H1 (cell line): ENCODE results near the gene SULF2. TPM values are rescaled to one million over a fixed set of nuclear protein-coding genes. Genes with fewer than 3 reads are reported as not detected.

ENCODE experiments used
- BACH1 ChIP-seq: IDR thresholded peaks from 2 replicates; pipeline ENCODE4 v1.6.1; 2012; ENCODE audit warnings: low read length, improper control_type of control experiment
- GABPA ChIP-seq: IDR thresholded peaks from 2 replicates; pipeline ENCODE4 v1.6.1; 2011; ENCODE audit warnings: mild to moderate bottlenecking, low read length, moderate library complexity, borderline replicate concordance; ENCODE audit not compliant: insufficient read depth
- NANOG ChIP-seq: IDR thresholded peaks from 2 replicates; pipeline ENCODE4 v1.6.1; 2011; ENCODE audit warnings: low read length, low read depth, mild to moderate bottlenecking, inconsistent platforms; ENCODE audit not compliant: insufficient read depth, poor library complexity, severe bottlenecking
- NRF1 ChIP-seq: IDR thresholded peaks from 2 replicates; pipeline ENCODE4 v1.6.1; 2011; ENCODE audit warnings: mild to moderate bottlenecking, low read depth, low read length, improper control_type of control experiment
- POLR2A ChIP-seq, 2 experiments: IDR thresholded peaks; 1 replicate in 1 of 2; 2 replicates in 1 of 2; pipeline ENCODE4 v1.6.1; 2011; ENCODE audit warnings: low read depth in 2 of 2, low read length in 2 of 2, mild to moderate bottlenecking in 2 of 2; ENCODE audit errors: control extremely low read depth in 1 of 2
- SIX5 ChIP-seq: IDR thresholded peaks from 2 replicates; pipeline ENCODE4 v1.6.1; 2011; ENCODE audit warnings: mild to moderate bottlenecking, low read depth, low read length
- polyA plus RNA-seq, 7 experiments: library from polyadenylated mRNA; depleted of rRNA in 3 of 7; stranded (reverse) in 5 of 7; unstranded in 2 of 7; fragments of >200 nt in 5 of 7; fragments of 200-250 nt in 2 of 7; gene quantifications; 1 replicate in 5 of 7; 2 replicates in 1 of 7; 4 replicates in 1 of 7; pipeline versions ENCODE4 v1.2.1 to v1.2.3, GENCODE V29; 2011 to 2013; ENCODE audit warnings: missing spikeins in 2 of 7, mixed read lengths in 2 of 7
- total RNA-seq: library from RNA; stranded (reverse); fragmentation: NEBNext Ultra II Directional; extraction: Animal tissue kit (Norgen Biotek cat#: 25700); gene quantifications from 2 replicates; pipeline ENCODE4 v1.2.1, GENCODE V29; 2021
- TF ChIP-seq, protein P1 (sequence below): IDR thresholded peaks from 2 replicates; pipeline ENCODE4 v1.6.1; 2012; ENCODE audit warnings: low read length, inconsistent platforms
- TF ChIP-seq, protein P2 (sequence below): fragments of 300-600 bp; sonication (generic); IDR thresholded peaks from 2 replicates; pipeline ENCODE4 v1.7.1; 2012; ENCODE audit warnings: low read length, moderate library complexity, mild to moderate bottlenecking, inconsistent platforms; ENCODE audit not compliant: insufficient replicate concordance

SULF2 gene
- total and polyA plus RNA-seq, 2 of the 8 experiments (the other 6 are each of a cell fraction or from before 2014, with no cell fraction given): 15.7 to 28.2 TPM

DNA sequence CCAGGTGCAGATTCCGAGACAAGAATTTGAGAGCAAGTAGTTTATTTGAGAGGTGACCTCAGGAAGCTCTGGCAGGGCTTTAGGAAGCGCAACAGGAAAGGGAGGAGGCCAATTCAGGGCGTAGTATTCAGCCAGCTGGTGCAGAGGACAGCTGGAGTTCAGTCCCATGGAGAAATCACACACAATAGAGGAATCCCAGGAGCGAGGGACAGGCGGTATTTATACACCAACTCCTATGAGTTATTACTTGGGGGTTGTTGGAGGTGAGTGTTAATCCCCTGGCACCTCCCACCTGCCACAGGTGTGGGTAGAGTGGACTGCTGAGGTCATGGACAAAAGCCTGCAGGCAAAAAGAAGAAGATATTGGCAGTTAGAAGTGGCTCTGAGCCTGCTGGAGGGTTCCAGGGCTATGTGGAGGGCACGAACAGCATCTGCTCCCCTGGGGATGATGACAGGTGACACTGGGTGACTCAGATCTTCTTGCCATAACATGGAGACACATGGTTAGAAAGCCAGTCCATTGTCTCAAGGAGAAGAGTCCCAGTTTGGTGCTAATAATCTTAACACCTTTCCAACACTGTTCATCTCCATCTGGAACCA lies 13.9 kb upstream of the SULF2 start (continued):
- TF ChIP-seq, protein P1, sequence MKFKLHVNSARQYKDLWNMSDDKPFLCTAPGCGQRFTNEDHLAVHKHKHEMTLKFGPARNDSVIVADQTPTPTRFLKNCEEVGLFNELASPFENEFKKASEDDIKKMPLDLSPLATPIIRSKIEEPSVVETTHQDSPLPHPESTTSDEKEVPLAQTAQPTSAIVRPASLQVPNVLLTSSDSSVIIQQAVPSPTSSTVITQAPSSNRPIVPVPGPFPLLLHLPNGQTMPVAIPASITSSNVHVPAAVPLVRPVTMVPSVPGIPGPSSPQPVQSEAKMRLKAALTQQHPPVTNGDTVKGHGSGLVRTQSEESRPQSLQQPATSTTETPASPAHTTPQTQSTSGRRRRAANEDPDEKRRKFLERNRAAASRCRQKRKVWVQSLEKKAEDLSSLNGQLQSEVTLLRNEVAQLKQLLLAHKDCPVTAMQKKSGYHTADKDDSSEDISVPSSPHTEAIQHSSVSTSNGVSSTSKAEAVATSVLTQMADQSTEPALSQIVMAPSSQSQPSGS: no peak
- TF ChIP-seq GABPA (no peak), NRF1 (no peak), NANOG (no peak), SIX5 (no peak), POLR2A (IDR thresholded peaks at IDR 0.05; ENCODE audit: control extremely low read depth in 1 of 2, low read depth in 2 of 2, low read length in 2 of 2) (no peak), BACH1 (no peak)
- TF ChIP-seq, protein P2, sequence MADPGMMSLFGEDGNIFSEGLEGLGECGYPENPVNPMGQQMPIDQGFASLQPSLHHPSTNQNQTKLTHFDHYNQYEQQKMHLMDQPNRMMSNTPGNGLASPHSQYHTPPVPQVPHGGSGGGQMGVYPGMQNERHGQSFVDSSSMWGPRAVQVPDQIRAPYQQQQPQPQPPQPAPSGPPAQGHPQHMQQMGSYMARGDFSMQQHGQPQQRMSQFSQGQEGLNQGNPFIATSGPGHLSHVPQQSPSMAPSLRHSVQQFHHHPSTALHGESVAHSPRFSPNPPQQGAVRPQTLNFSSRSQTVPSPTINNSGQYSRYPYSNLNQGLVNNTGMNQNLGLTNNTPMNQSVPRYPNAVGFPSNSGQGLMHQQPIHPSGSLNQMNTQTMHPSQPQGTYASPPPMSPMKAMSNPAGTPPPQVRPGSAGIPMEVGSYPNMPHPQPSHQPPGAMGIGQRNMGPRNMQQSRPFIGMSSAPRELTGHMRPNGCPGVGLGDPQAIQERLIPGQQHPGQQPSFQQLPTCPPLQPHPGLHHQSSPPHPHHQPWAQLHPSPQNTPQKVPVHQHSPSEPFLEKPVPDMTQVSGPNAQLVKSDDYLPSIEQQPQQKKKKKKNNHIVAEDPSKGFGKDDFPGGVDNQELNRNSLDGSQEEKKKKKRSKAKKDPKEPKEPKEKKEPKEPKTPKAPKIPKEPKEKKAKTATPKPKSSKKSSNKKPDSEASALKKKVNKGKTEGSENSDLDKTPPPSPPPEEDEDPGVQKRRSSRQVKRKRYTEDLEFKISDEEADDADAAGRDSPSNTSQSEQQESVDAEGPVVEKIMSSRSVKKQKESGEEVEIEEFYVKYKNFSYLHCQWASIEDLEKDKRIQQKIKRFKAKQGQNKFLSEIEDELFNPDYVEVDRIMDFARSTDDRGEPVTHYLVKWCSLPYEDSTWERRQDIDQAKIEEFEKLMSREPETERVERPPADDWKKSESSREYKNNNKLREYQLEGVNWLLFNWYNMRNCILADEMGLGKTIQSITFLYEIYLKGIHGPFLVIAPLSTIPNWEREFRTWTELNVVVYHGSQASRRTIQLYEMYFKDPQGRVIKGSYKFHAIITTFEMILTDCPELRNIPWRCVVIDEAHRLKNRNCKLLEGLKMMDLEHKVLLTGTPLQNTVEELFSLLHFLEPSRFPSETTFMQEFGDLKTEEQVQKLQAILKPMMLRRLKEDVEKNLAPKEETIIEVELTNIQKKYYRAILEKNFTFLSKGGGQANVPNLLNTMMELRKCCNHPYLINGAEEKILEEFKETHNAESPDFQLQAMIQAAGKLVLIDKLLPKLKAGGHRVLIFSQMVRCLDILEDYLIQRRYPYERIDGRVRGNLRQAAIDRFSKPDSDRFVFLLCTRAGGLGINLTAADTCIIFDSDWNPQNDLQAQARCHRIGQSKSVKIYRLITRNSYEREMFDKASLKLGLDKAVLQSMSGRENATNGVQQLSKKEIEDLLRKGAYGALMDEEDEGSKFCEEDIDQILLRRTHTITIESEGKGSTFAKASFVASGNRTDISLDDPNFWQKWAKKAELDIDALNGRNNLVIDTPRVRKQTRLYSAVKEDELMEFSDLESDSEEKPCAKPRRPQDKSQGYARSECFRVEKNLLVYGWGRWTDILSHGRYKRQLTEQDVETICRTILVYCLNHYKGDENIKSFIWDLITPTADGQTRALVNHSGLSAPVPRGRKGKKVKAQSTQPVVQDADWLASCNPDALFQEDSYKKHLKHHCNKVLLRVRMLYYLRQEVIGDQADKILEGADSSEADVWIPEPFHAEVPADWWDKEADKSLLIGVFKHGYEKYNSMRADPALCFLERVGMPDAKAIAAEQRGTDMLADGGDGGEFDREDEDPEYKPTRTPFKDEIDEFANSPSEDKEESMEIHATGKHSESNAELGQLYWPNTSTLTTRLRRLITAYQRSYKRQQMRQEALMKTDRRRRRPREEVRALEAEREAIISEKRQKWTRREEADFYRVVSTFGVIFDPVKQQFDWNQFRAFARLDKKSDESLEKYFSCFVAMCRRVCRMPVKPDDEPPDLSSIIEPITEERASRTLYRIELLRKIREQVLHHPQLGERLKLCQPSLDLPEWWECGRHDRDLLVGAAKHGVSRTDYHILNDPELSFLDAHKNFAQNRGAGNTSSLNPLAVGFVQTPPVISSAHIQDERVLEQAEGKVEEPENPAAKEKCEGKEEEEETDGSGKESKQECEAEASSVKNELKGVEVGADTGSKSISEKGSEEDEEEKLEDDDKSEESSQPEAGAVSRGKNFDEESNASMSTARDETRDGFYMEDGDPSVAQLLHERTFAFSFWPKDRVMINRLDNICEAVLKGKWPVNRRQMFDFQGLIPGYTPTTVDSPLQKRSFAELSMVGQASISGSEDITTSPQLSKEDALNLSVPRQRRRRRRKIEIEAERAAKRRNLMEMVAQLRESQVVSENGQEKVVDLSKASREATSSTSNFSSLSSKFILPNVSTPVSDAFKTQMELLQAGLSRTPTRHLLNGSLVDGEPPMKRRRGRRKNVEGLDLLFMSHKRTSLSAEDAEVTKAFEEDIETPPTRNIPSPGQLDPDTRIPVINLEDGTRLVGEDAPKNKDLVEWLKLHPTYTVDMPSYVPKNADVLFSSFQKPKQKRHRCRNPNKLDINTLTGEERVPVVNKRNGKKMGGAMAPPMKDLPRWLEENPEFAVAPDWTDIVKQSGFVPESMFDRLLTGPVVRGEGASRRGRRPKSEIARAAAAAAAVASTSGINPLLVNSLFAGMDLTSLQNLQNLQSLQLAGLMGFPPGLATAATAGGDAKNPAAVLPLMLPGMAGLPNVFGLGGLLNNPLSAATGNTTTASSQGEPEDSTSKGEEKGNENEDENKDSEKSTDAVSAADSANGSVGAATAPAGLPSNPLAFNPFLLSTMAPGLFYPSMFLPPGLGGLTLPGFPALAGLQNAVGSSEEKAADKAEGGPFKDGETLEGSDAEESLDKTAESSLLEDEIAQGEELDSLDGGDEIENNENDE: no peak
